HepG2 (cell line): ENCODE data around the gene CCDC195. TPM values are rescaled to one million over a fixed set of nuclear protein-coding genes. Genes with fewer than 3 reads are reported as not detected.

Experiments used
- ATAC-seq: fragments of 200-7000 bp; cut with Tn5 transposase; 3 replicates; pipeline ENCODE4 v1.9.1; 2020; ENCODE audit warnings: mild to moderate bottlenecking, moderate library complexity
- BruUV-seq: library from RNA; stranded (reverse); fragments of 400-500 nt; replicated peaks from 2 replicates; lab custom pipeline; 2021; lab: Mats Ljungman, UMichigan
- CTCF ChIA-PET: fragments of 300-600 bp; formaldehyde crosslinking; extraction: SDS; loops from one replicate; lab custom pipeline; 2021; ENCODE audit warnings: low total read pairs, inconsistent platforms, low intra/inter-chr PET ratio; lab: Yijun Ruan, JAX
- POLR2A ChIA-PET: fragments of 350-600 bp; sonication (Branson Sonifier 250); formaldehyde crosslinking; loops from one replicate; lab custom pipeline; 2020; ENCODE audit warnings: antibody characterized with exemption, inconsistent platforms; lab: Yijun Ruan, JAX
- DNase-seq: peaks from one replicate; pipeline ENCODE4 v3.0.0-alpha.2; 2015; ENCODE audit warnings: low spot score
- FAIRE-seq: peaks from 3 replicates; lab custom pipeline; 2011; peaks lifted over from hg19 to GRCh38; lab: Jason Lieb, UNC
- H2AFZ ChIP-seq: one replicate; pipeline ENCODE4 v1.6.1; 2011; ENCODE audit warnings: low read length, inconsistent platforms
- H3K27ac ChIP-seq: fragments of 300-600 bp; 3 replicates; pipeline ENCODE4 v1.8.0; 2011; ENCODE audit warnings: mixed run types, mild to moderate bottlenecking, mixed read lengths, low read length, inconsistent platforms; ENCODE audit not compliant: insufficient read depth; ENCODE audit errors: extremely low read length
- H3K27me3 ChIP-seq, 2 experiments: fragments of 200-600 bp in 1 of 2; 2 replicates in 1 of 2; 3 replicates in 1 of 2; pipeline versions ENCODE4 v1.6.0 to v1.8.0; 2011; ENCODE audit warnings: low read length in 2 of 2, mild to moderate bottlenecking in 2 of 2, moderate library complexity in 2 of 2, inconsistent platforms in 1 of 2; ENCODE audit not compliant: insufficient read depth in 2 of 2, control insufficient read depth in 1 of 2
- H3K36me3 ChIP-seq, 2 experiments: fragments of 200-600 bp in 1 of 2; replicated peaks in 1 of 2; 2 replicates in 1 of 2; 3 replicates in 1 of 2; pipeline versions ENCODE4 v1.5.1 to v1.8.0; 2011; ENCODE audit warnings: low read length in 2 of 2, inconsistent platforms in 1 of 2; ENCODE audit not compliant: insufficient read depth in 2 of 2, control insufficient read depth in 1 of 2
- H3K4me1 ChIP-seq: 2 replicates; pipeline ENCODE4 v1.5.1; 2012; ENCODE audit warnings: low read length, inconsistent platforms; ENCODE audit not compliant: insufficient read depth
- H3K4me2 ChIP-seq: 2 replicates; pipeline ENCODE4 v1.6.0; 2011; ENCODE audit warnings: low read depth, low read length, inconsistent platforms
- H3K4me3 ChIP-seq, 3 experiments: fragments of 200-600 bp in 1 of 3; sonication (generic), shearing (Covaris generic) in 1 of 3; replicated peaks in 1 of 3; 2 replicates each; pipeline ENCODE4 v1.5.1; 2011 to 2016; ENCODE audit warnings: low read length in 3 of 3, inconsistent platforms in 2 of 3, low read depth in 2 of 3, mild to moderate bottlenecking in 2 of 3, control low read depth in 1 of 3, mixed read lengths in 1 of 3; ENCODE audit not compliant: insufficient read depth in 1 of 3
- H3K79me2 ChIP-seq: one replicate; pipeline ENCODE4 v1.6.1; 2011; ENCODE audit warnings: low read length, inconsistent platforms; ENCODE audit not compliant: insufficient read depth
- H3K9ac ChIP-seq: 2 replicates; pipeline ENCODE4 v1.6.0; 2011; ENCODE audit warnings: mild to moderate bottlenecking, low read depth, low read length, inconsistent platforms; ENCODE audit not compliant: insufficient read depth
- H3K9me3 ChIP-seq: 2 replicates; pipeline ENCODE4 v1.5.1; 2012; ENCODE audit warnings: mild to moderate bottlenecking, low read length
- H4K20me1 ChIP-seq: 2 replicates; pipeline ENCODE4 v1.6.0; 2011; ENCODE audit warnings: inconsistent platforms, mild to moderate bottlenecking, low read length, moderate library complexity; ENCODE audit not compliant: insufficient read depth
- CENPX ChIP-seq: sonication (generic); formaldehyde crosslinking; IDR thresholded peaks from 2 replicates; pipeline ENCODE4 v1.9.0; 2021; ENCODE audit warnings: mild to moderate bottlenecking, missing genetic modification reagents, moderate library complexity
- GTF2F1 ChIP-seq: fragments of 150-350 bp; IDR thresholded peaks from 2 replicates; pipeline ENCODE4 v1.6.1; 2014; ENCODE audit warnings: low read length
- HDAC1 ChIP-seq: sonication (generic); formaldehyde crosslinking; IDR thresholded peaks from 2 replicates; pipeline ENCODE4 v1.5.1; 2020; ENCODE audit warnings: mild to moderate bottlenecking, missing genetic modification reagents
- HMGA1 ChIP-seq: sonication (generic); formaldehyde crosslinking; conservative IDR thresholded peaks from 2 replicates; pipeline ENCODE4 v1.4.0; 2020; ENCODE audit warnings: missing genetic modification reagents
- HNRNPUL1 ChIP-seq: fragments of 200-400 bp; formaldehyde crosslinking; IDR thresholded peaks from 2 replicates; pipeline ENCODE4 v1.6.1; 2017; ENCODE audit warnings: low read depth, mild to moderate bottlenecking, low read length, moderate library complexity
- KLF16 ChIP-seq, 2 experiments: sonication (generic) in 1 of 2; formaldehyde crosslinking in 1 of 2; IDR thresholded peaks; 2 replicates each; pipeline versions ENCODE4 v1.6.1 to v1.8.0; 2016 to 2023; ENCODE audit warnings: missing genetic modification reagents in 2 of 2, missing compliant biosample characterization in 1 of 2
- MAFF ChIP-seq: IDR thresholded peaks from 2 replicates; pipeline ENCODE4 v1.6.1; 2011; ENCODE audit warnings: low read depth, low read length, improper control_type of control experiment
- ZNF232 ChIP-seq: sonication (generic); formaldehyde crosslinking; IDR thresholded peaks from 2 replicates; pipeline ENCODE4 v1.4.0; 2020; ENCODE audit warnings: missing genetic modification reagents, borderline replicate concordance
- ZNF430 ChIP-seq: sonication (generic); formaldehyde crosslinking; IDR thresholded peaks from 2 replicates; pipeline ENCODE4 v1.9.0; 2021; ENCODE audit warnings: mild to moderate bottlenecking, missing genetic modification reagents
- ZNF570 ChIP-seq: sonication (generic); formaldehyde crosslinking; IDR thresholded peaks from 2 replicates; pipeline ENCODE4 v1.4.0; 2020; ENCODE audit warnings: mild to moderate bottlenecking, missing genetic modification reagents, borderline replicate concordance
- ZNF572 ChIP-seq: sonication (generic); formaldehyde crosslinking; IDR thresholded peaks from 2 replicates; pipeline ENCODE4 v1.5.1; 2020; ENCODE audit warnings: mild to moderate bottlenecking, missing genetic modification reagents
- ZNF841 ChIP-seq: sonication (generic); formaldehyde crosslinking; IDR thresholded peaks from 2 replicates; pipeline ENCODE4 v1.8.1; 2023; ENCODE audit warnings: missing genetic modification reagents, borderline replicate concordance
- ZSCAN25 ChIP-seq: sonication (generic); formaldehyde crosslinking; IDR thresholded peaks from 2 replicates; pipeline ENCODE4 v1.8.0; 2022; ENCODE audit warnings: mild to moderate bottlenecking, missing genetic modification reagents
- WGBS: methylation state at CpG from one replicate; pipeline ENCODE4 v1.1.6; 2017; ENCODE audit warnings: low lambda C conversion rate; 5-methylcytosine and 5-hydroxymethylcytosine counted together
- in situ Hi-C: cut with HindIII; loops from 2 replicates; pipeline ENCODE4 v1.10.0; 2017; ENCODE audit warnings: low pct_unique_long_range_greater_than_20kb; ENCODE audit not compliant: extremely low pct_ligation_motif_present
- intact Hi-C: fragments of 100-400 bp; cut with micrococcal nuclease; formaldehyde crosslinking; loops from one replicate; pipeline ENCODE4 v1.10.0; 2022; ENCODE audit not compliant: unreplicated experiment
- polyA plus RNA-seq, 8 experiments: library from polyadenylated mRNA; depleted of rRNA in 3 of 8; stranded (reverse) in 7 of 8; unstranded in 1 of 8; fragments of >200 nt; fragmentation: Illumina TruSeq in 4 of 8; extraction: Trizol in 4 of 8; gene quantifications; 2 replicates each; pipeline versions ENCODE4 v1.2.1 to v1.2.3, GENCODE V29; 2011 to 2016; ENCODE audit warnings: low read depth in 4 of 8, missing spikeins in 1 of 8, mixed read lengths in 1 of 8; ENCODE audit not compliant: insufficient read depth in 1 of 8
- total RNA-seq, 5 experiments: library from RNA; depleted of rRNA; stranded (reverse); fragments of >200 nt; fragmentation: Illumina TruSeq; extraction: Trizol; gene quantifications; 2 replicates each; pipeline ENCODE4 v1.2.3, GENCODE V29; 2016; ENCODE audit warnings: low read depth in 1 of 5

The CCDC195 gene
- total and polyA plus RNA-seq, 2 of the 13 experiments (the other 11 are each of a cell fraction or from before 2014, with no cell fraction given) = not detected

DNA sequence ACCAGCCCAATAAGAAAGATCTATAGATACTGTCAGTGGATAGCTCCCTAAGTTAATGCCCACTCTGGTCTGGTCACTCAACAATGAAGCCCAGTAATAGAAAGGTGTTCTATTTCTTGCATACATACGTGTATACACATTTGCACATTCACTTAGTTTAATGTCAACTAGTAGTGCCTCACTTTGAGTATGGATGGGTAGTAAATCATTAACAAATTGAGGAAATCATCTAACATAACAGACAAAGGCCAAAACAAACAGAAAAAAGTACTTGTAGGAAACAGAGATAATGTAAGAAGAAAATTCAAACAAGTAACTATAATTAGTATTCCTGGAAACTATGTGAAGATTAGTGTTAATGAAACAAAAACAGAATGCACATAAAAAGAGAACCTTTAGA, 13.3 kb upstream of the CCDC195 start:
- Histone ChIP-seq H3K4me3 (no peak overlapping the region), H3K79me2 (no peaks in the 10 kb centered on the region), H3K4me2 (no peak overlapping the region), H2AFZ (no peak overlapping the region), H3K4me1 (no peaks in the 10 kb centered on the region), H3K27me3 (no peaks in the 10 kb centered on the region), H4K20me1 (no peaks in the 10 kb centered on the region), H3K27ac (no peak overlapping the region), H3K9me3 (peaks cover 19% of the 10 kb centered on the region), H3K36me3 (no peaks in the 10 kb centered on the region), H3K9ac (no peak overlapping the region)
- no TSS peak for BruUV-seq
- DNase-seq (no peak), FAIRE-seq (no peak), ATAC-seq (no peak)
- WGBS = 12% methylated on average over 1 of the region's 1 CpG
- in situ Hi-C loops (no loop called here), intact Hi-C loops (no loop called here)
- TF ChIP-seq ZNF841 (CRISPR knock-in tag) = no peak
- TF ChIP-seq HNRNPUL1 = no peak
- TF ChIP-seq CENPX (CRISPR knock-in tag) = no peak
- POLR2A ChIA-PET = no interaction called here
- CTCF ChIA-PET = no interaction called here

DNA sequence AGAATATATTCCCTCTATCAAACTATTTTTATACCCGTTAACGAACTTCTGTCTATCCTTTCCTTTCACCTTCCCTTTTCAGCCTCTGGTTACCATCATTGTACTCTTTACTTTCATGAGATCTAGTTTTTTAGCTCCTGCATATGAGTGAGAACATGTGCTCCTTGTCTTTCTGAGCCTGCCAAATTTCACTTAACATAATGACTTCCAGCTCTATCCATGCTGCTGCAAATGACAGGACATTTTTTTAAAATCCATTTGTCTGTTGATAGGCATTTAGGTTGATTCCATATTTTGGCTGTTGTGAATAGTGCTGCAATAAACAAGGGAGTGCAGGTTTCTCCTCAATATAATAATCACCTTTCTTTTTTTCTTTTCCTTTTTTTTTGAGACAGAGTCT, 8.2 kb upstream of the CCDC195 start:
- no peaks in the 10 kb centered on the region for H4K20me1 ChIP-seq
- no peak overlapping the region for H3K9ac ChIP-seq
- intact Hi-C loops = no loop called here
- H3K27me3 ChIP-seq = no peaks in the 10 kb centered on the region
- no peaks in the 10 kb centered on the region for H3K4me1 ChIP-seq
- ChIA-PET POLR2A (no interaction called here), CTCF (no interaction called here)
- no peaks in the 10 kb centered on the region for H3K36me3 ChIP-seq
- H3K4me2 ChIP-seq = no peak overlapping the region
- TF ChIP-seq ZSCAN25 (CRISPR knock-in tag) (no peak), MAFF (no peak), HDAC1 (CRISPR knock-in tag) (no peak), GTF2F1 (no peak), HMGA1 (CRISPR knock-in tag) (no peak), ZNF232 (CRISPR knock-in tag) (no peak), ZNF570 (no peak), KLF16 (CRISPR knock-in tag; IDR thresholded peaks at IDR 0.05) (no peak), ZNF430 (no peak), ZNF572 (CRISPR knock-in tag) (no peak)
- ATAC-seq (no peak), DNase-seq (no peak), FAIRE-seq (no peak)
- BruUV-seq = no TSS peak
- under 1% methylated on average over 2 of the region's 2 CpGs for WGBS
- H3K4me3 ChIP-seq = no peak overlapping the region
- H3K27ac ChIP-seq = no peak overlapping the region
- no peaks in the 10 kb centered on the region for H3K79me2 ChIP-seq
- no peak overlapping the region for H2AFZ ChIP-seq
- peaks cover 11% of the 10 kb centered on the region for H3K9me3 ChIP-seq
- in situ Hi-C loops = no loop called here
